ENCODE results near the gene SZRD1. TPM values are rescaled to one million over a fixed set of nuclear protein-coding genes. Genes with fewer than 3 reads are reported as not detected.

The SZRD1 gene
- total and polyA plus RNA-seq, 9 of the 15 experiments (the other 6 are each of a cell fraction or from before 2014, with no cell fraction given), result 3.9 to 149 (median 82.5) TPM

DNA sequence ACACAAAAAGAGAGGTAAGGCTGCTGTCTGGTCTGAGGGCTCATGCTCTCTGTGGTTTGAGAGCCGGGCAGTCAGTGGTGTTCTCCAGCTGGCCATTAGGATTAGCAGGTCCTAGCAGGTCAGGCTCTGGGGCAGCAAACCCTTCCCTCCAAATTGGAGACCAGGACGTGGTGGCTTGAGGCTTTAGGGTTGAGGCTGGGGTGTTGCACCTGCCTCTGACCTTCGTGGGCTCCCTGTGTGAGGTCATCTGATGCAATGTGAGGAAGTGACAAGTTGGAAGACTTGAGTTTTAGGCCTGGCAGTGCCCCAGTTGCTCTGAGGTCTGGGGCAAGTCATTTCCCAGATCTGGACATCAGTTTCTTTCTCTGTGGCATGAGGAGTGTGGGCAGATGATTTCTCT lies 24.4 kb downstream of the SZRD1 start (continued):
- TF ChIP-seq NR2C1 (IDR thresholded peaks at IDR 0.05), result no peak
- peak; percentile 36 for TF ChIP-seq NR2C1 (tag; IDR thresholded peaks at IDR 0.05)
- TF ChIP-seq ZNF589 (CRISPR knock-in tag; IDR thresholded peaks at IDR 0.05; ENCODE audit: low read depth), result 0 out of 2 replicates have a peak, but pooled peaks have one; percentile 51
- no peak for TF ChIP-seq ZC3H4 (CRISPR knock-in tag; IDR thresholded peaks at IDR 0.05; ENCODE audit: borderline replicate concordance)
- no peak for TF ChIP-seq ZNF384 (IDR thresholded peaks at IDR 0.05; ENCODE audit: low read depth, low read length)
- 0 out of 2 replicates have a peak, but pooled peaks have one; percentile 19 for TF ChIP-seq CTBP1 (IDR thresholded peaks at IDR 0.05; ENCODE audit: borderline replicate concordance)
- 0 out of 2 replicates have a peak, but pooled peaks have one; percentile 36 for TF ChIP-seq ZNF584 (CRISPR knock-in tag; IDR thresholded peaks at IDR 0.05; ENCODE audit: low read depth)
- no peak for TF ChIP-seq CAMTA2 (CRISPR knock-in tag; conservative IDR thresholded peaks at IDR 0.05)
- TF ChIP-seq LCOR (CRISPR knock-in tag; IDR thresholded peaks at IDR 0.05), result no peak
- no peak for TF ChIP-seq TBP (optimal IDR thresholded peaks at IDR 0.05; ENCODE audit: low read depth, low read length)
- TF ChIP-seq, protein P1, sequence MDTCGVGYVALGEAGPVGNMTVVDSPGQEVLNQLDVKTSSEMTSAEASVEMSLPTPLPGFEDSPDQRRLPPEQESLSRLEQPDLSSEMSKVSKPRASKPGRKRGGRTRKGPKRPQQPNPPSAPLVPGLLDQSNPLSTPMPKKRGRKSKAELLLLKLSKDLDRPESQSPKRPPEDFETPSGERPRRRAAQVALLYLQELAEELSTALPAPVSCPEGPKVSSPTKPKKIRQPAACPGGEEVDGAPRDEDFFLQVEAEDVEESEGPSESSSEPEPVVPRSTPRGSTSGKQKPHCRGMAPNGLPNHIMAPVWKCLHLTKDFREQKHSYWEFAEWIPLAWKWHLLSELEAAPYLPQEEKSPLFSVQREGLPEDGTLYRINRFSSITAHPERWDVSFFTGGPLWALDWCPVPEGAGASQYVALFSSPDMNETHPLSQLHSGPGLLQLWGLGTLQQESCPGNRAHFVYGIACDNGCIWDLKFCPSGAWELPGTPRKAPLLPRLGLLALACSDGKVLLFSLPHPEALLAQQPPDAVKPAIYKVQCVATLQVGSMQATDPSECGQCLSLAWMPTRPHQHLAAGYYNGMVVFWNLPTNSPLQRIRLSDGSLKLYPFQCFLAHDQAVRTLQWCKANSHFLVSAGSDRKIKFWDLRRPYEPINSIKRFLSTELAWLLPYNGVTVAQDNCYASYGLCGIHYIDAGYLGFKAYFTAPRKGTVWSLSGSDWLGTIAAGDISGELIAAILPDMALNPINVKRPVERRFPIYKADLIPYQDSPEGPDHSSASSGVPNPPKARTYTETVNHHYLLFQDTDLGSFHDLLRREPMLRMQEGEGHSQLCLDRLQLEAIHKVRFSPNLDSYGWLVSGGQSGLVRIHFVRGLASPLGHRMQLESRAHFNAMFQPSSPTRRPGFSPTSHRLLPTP (IDR thresholded peaks at IDR 0.05; ENCODE audit: borderline replicate concordance, extremely low read depth, insufficient read length), result no peak
- no peak for TF ChIP-seq SLC30A9 (CRISPR knock-in tag; IDR thresholded peaks at IDR 0.05)
- TF ChIP-seq PURB (CRISPR knock-in tag; IDR thresholded peaks at IDR 0.05; ENCODE audit: low read depth), result no peak
- no peak for TF ChIP-seq MYC (IDR thresholded peaks at IDR 0.05; ENCODE audit: low read depth, low read length)
- TF ChIP-seq MYC (CRISPR knock-in tag; IDR thresholded peaks at IDR 0.05; ENCODE audit: borderline replicate concordance, low read depth), result no peak
- TF ChIP-seq ZNF780A (CRISPR knock-in tag; IDR thresholded peaks at IDR 0.05), result no peak
- TF ChIP-seq BRCA1 (IDR thresholded peaks at IDR 0.05), result no peak
- TF ChIP-seq BRCA1 (CRISPR knock-in tag; IDR thresholded peaks at IDR 0.05), result no peak
- no peak for TF ChIP-seq ZNF75A (CRISPR knock-in tag; IDR thresholded peaks at IDR 0.05)
- no peak for TF ChIP-seq KLF16 (IDR thresholded peaks at IDR 0.05)
- no peak for TF ChIP-seq TARDBP (IDR thresholded peaks at IDR 0.05)
- no peak for TF ChIP-seq PTBP1 (IDR thresholded peaks at IDR 0.05; ENCODE audit: low read depth, low read length)
- TF ChIP-seq, protein P2, sequence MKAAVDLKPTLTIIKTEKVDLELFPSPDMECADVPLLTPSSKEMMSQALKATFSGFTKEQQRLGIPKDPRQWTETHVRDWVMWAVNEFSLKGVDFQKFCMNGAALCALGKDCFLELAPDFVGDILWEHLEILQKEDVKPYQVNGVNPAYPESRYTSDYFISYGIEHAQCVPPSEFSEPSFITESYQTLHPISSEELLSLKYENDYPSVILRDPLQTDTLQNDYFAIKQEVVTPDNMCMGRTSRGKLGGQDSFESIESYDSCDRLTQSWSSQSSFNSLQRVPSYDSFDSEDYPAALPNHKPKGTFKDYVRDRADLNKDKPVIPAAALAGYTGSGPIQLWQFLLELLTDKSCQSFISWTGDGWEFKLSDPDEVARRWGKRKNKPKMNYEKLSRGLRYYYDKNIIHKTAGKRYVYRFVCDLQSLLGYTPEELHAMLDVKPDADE (conservative IDR thresholded peaks at IDR 0.05; ENCODE audit: control insufficient read depth, low read depth, low read length), result no peak
- no peak for TF ChIP-seq BHLHE40 (IDR thresholded peaks at IDR 0.05; ENCODE audit: low read length)
- TF ChIP-seq ZFP36 (IDR thresholded peaks at IDR 0.05; ENCODE audit: low read depth, low read length, partially characterized antibody), result no peak
- TF ChIP-seq L3MBTL2 (IDR thresholded peaks at IDR 0.05), result peak; percentile 44
- 0 out of 2 replicates have a peak, but pooled peaks have one; percentile 10 for TF ChIP-seq CREM (IDR thresholded peaks at IDR 0.05; ENCODE audit: low read depth)
- TF ChIP-seq ZNF347 (CRISPR knock-in tag; IDR thresholded peaks at IDR 0.05; ENCODE audit: low read depth), result no peak
- no peak for TF ChIP-seq SIRT6 (IDR thresholded peaks at IDR 0.05; ENCODE audit: low read depth, low read length)
